ENCODE measurements around the gene AMER1.
A peak's percentile ranks its signal among the peaks of the same experiment; 100 is the strongest.

Gene AMER1

DNA sequence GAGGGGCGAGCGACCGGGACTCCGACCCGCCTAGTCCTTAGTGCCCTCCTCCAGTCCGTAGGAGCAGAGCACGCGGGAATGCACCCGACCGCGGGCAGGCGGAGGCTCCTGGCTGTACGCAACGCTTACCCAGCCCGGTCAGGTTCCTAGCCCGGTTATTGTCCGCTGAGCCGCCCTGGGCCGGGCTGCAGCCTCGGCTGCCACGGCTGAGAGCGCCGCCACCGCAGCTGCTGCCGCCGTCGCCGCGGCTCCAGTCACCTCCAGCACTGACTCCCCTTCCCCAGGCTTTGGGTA lies at the start of gene AMER1:
AMER1 (minus strand) TSS at position 268 of the 294 bp plus-strand sequence. CDS start 12,422 bp downstream, outside the sequence.
- no peaks in the 10 kb centered on the region for H3K36me3 ChIP-seq (ENCODE audit: control insufficient read depth, low read length)
- H3F3A ChIP-seq (ENCODE audit: control insufficient read depth, insufficient read depth): no peaks in the 10 kb centered on the region
- H3K79me2 ChIP-seq (ENCODE audit: control insufficient read depth, low read length): 0 out of 2 replicates have a peak, but pooled peaks cover 2% of the 10 kb centered on the region
- H4K20me1 ChIP-seq (ENCODE audit: control insufficient read depth, insufficient read depth, low read depth, low read length): no peaks in the 10 kb centered on the region
- H3K9me3 ChIP-seq (ENCODE audit: control insufficient read depth, insufficient read depth, low read length): no peaks in the 10 kb centered on the region
- H3K4me3 ChIP-seq (ENCODE audit: low read length): peak within 1 kb of the TSS; percentile 81
- peak within 1 kb of the TSS; percentile 18; the same call in 1 of the 2 replicates for H3K27ac ChIP-seq (ENCODE audit: low read depth, low read length)
- H3K4me2 ChIP-seq (ENCODE audit: low read length): peak within 1 kb of the TSS; percentile 81
- no peaks in the 10 kb centered on the region for H3K9me2 ChIP-seq (replicated peaks; ENCODE audit: control insufficient read depth, low read length)
- peaks cover 11% of the 10 kb centered on the region for H3K4me1 ChIP-seq (ENCODE audit: control insufficient read depth, low read length)
- no peaks in the 10 kb centered on the region for H3K27me3 ChIP-seq (ENCODE audit: control insufficient read depth, low read length)
- TF ChIP-seq EZH2phosphoT487 (IDR thresholded peaks at IDR 0.05; ENCODE audit: borderline replicate concordance, low read length): no peak
- TF ChIP-seq, protein P1, sequence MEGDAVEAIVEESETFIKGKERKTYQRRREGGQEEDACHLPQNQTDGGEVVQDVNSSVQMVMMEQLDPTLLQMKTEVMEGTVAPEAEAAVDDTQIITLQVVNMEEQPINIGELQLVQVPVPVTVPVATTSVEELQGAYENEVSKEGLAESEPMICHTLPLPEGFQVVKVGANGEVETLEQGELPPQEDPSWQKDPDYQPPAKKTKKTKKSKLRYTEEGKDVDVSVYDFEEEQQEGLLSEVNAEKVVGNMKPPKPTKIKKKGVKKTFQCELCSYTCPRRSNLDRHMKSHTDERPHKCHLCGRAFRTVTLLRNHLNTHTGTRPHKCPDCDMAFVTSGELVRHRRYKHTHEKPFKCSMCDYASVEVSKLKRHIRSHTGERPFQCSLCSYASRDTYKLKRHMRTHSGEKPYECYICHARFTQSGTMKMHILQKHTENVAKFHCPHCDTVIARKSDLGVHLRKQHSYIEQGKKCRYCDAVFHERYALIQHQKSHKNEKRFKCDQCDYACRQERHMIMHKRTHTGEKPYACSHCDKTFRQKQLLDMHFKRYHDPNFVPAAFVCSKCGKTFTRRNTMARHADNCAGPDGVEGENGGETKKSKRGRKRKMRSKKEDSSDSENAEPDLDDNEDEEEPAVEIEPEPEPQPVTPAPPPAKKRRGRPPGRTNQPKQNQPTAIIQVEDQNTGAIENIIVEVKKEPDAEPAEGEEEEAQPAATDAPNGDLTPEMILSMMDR (IDR thresholded peaks at IDR 0.05; ENCODE audit: low read depth, low read length, poor library complexity, severe bottlenecking): no peak

DNA sequence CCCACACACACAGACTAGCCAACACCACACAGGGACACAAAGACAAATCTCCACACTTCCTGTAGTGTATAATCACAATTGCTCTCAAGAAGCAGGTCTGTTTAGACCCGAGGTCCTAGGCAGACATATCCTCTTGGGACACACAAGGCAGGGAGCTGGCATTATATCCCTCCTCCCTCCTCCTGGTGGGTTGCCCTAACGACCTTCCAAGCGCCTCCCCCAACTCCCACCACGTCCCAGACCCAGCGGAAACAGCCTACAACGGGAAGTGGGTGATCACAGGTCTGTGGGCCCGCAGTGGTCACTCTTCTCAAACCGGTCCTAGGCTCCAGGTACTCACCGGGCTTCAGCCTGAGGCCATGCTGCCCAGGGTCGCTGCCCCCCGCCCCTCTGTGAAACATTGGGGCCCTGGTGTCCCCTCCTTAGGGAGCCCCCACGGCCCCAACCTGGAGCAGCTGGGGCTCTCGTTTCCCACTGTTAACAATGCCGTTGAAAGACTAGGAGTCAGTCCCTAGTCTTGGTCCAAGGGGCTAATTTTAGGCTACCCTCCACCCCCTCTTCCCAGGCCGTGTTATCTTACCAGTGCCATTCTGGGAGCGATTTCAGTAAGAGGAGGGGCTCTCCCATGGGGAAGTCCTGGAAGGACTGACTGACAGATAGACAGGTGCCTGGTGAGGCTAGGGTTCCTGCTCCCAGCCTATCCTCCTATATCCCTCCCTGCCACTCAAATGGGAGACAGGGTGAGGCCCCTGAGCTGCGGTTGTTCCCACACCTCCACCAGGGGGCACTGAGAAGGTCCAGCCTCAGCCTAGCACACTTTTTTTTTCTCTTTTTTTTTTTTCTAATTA lies 24.8 kb upstream of the AMER1 start, which contains the start of gene ASB12:
ASB12 (minus strand) TSS at position 485 of the 848 bp plus-strand sequence. CDS start 4,957 bp downstream, outside the sequence.
- no peaks in the 10 kb centered on the region for H3K9me3 ChIP-seq (ENCODE audit: control insufficient read depth, insufficient read depth, low read length)
- H3K27ac ChIP-seq (ENCODE audit: low read depth, low read length): no peak within 1 kb of the TSS
- no peaks in the 10 kb centered on the region for H4K20me1 ChIP-seq (ENCODE audit: control insufficient read depth, insufficient read depth, low read depth, low read length)
- no peaks in the 10 kb centered on the region for H3K9me2 ChIP-seq (replicated peaks; ENCODE audit: control insufficient read depth, low read length)
- H3K27me3 ChIP-seq (ENCODE audit: control insufficient read depth, low read length): no peaks in the 10 kb centered on the region
- H3K4me3 ChIP-seq (ENCODE audit: low read length): no peak within 1 kb of the TSS
- H3K79me2 ChIP-seq (ENCODE audit: control insufficient read depth, low read length): no peaks in the 10 kb centered on the region
- no peak within 1 kb of the TSS for H3K4me2 ChIP-seq (ENCODE audit: low read length)
- no peaks in the 10 kb centered on the region for H3K4me1 ChIP-seq (ENCODE audit: control insufficient read depth, low read length)
- no peak for TF ChIP-seq EZH2phosphoT487 (IDR thresholded peaks at IDR 0.05; ENCODE audit: borderline replicate concordance, low read length)
- TF ChIP-seq, protein P1 (IDR thresholded peaks at IDR 0.05; ENCODE audit: low read depth, low read length, poor library complexity, severe bottlenecking): no peak
- H3F3A ChIP-seq (ENCODE audit: control insufficient read depth, insufficient read depth): no peaks in the 10 kb centered on the region
- no peaks in the 10 kb centered on the region for H3K36me3 ChIP-seq (ENCODE audit: control insufficient read depth, low read length)

DNA sequence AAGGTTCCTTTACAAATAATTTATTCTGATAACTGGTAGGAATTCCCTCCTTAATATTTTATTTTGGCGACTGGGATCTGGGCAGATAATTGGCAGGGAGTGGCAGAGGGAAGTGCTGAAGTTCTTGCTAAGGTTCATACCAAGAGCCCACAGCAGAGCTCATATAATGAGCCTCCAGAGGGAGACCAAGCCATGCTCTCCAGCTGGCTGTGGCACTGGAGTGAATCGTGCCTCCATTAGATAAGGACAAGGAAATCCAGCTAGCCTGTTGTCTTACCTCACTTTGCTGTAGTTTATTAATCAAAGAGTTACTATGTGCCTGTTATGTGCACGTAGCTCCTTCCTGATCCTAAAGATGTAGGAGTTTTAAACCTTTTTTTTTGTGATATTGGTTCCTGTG lies 23.6 kb upstream of the AMER1 start:
- H3K79me2 ChIP-seq (ENCODE audit: control insufficient read depth, low read length): no peaks in the 10 kb centered on the region
- H3K9me2 ChIP-seq (replicated peaks; ENCODE audit: control insufficient read depth, low read length): no peaks in the 10 kb centered on the region
- no peaks in the 10 kb centered on the region for H3K4me1 ChIP-seq (ENCODE audit: control insufficient read depth, low read length)
- H3K36me3 ChIP-seq (ENCODE audit: control insufficient read depth, low read length): no peaks in the 10 kb centered on the region
- H3K4me3 ChIP-seq (ENCODE audit: low read length): no peak overlapping the region
- TF ChIP-seq EZH2phosphoT487 (IDR thresholded peaks at IDR 0.05; ENCODE audit: borderline replicate concordance, low read length): no peak
- TF ChIP-seq, protein P1 (IDR thresholded peaks at IDR 0.05; ENCODE audit: low read depth, low read length, poor library complexity, severe bottlenecking): no peak
- no peaks in the 10 kb centered on the region for H3K9me3 ChIP-seq (ENCODE audit: control insufficient read depth, insufficient read depth, low read length)
- H3K4me2 ChIP-seq (ENCODE audit: low read length): no peak overlapping the region
- H3F3A ChIP-seq (ENCODE audit: control insufficient read depth, insufficient read depth): no peaks in the 10 kb centered on the region
- no peaks in the 10 kb centered on the region for H3K27me3 ChIP-seq (ENCODE audit: control insufficient read depth, low read length)
- no peak overlapping the region for H3K27ac ChIP-seq (ENCODE audit: low read depth, low read length)
- H4K20me1 ChIP-seq (ENCODE audit: control insufficient read depth, insufficient read depth, low read depth, low read length): no peaks in the 10 kb centered on the region

All from DOHH2 (cell line).